Sigmoid colon (tissue), 7 donors: ENCODE results near the gene EIF5AL1. TPM values are rescaled to one million over a fixed set of nuclear protein-coding genes. Genes with fewer than 3 reads are reported as not detected.

Source experiments
- DNase-seq: peaks from one replicate; pipeline ENCODE4 v3.0.0-alpha.2; 2019
- H3K27ac ChIP-seq, 4 donors: fragments of 200-600 bp; sonication (generic); one replicate each; pipeline ENCODE4 v1.5.1; 2016 to 2019; ENCODE audit warnings: mild to moderate bottlenecking in 1 of 4
- H3K27me3 ChIP-seq, 3 donors: fragments of 200-600 bp; sonication (generic); one replicate each; pipeline ENCODE4 v1.5.1; 2019; ENCODE audit warnings: mild to moderate bottlenecking in 1 of 3
- H3K36me3 ChIP-seq, 4 donors: fragments of 200-600 bp; sonication (generic); one replicate each; pipeline ENCODE4 v1.5.1; 2016 to 2019
- H3K4me1 ChIP-seq, 4 donors: fragments of 200-600 bp; sonication (generic); one replicate each; pipeline ENCODE4 v1.5.1; 2017 to 2019
- H3K4me3 ChIP-seq, 4 donors: fragments of 200-600 bp; sonication (generic); one replicate each; pipeline ENCODE4 v1.5.1; 2017 to 2019; ENCODE audit warnings: mild to moderate bottlenecking in 2 of 4, moderate library complexity in 1 of 4
- H3K9me3 ChIP-seq, 4 donors: fragments of 200-600 bp in 3 of 4; sonication (generic) in 3 of 4; one replicate each; pipeline versions ENCODE4 v1.5.1 to v1.6.1; 2013 to 2019
- CTCF ChIP-seq, 4 experiments: fragments of 450-650 bp in 3 of 4; fragments of 200-600 bp in 1 of 4; IDR thresholded peaks; one replicate each; pipeline ENCODE4 v1.5.1; 2016 to 2019; ENCODE audit warnings: antibody characterized with exemption in 4 of 4, mild to moderate bottlenecking in 3 of 4, moderate library complexity in 2 of 4
- EP300 ChIP-seq, 4 donors: sonication (generic); formaldehyde crosslinking; IDR thresholded peaks; one replicate each; pipeline ENCODE4 v1.6.1; 2017; ENCODE audit warnings: antibody characterized with exemption in 4 of 4
- POLR2A ChIP-seq, 2 donors: fragments of 450-650 bp; IDR thresholded peaks; one replicate each; pipeline ENCODE4 v1.6.1; 2016; ENCODE audit warnings: antibody characterized with exemption in 2 of 2, mild to moderate bottlenecking in 2 of 2, moderate library complexity in 2 of 2
- POLR2AphosphoS5 ChIP-seq, 4 donors: sonication (generic); formaldehyde crosslinking; IDR thresholded peaks; one replicate each; pipeline ENCODE4 v1.6.1; 2017; ENCODE audit warnings: antibody characterized with exemption in 4 of 4
- WGBS, 2 donors: extraction: QIAGEN DNeasy Blood & Tissue Kit; methylation state at CpG; one replicate each; pipeline ENCODE4 v1.1.7; 2013; 5-methylcytosine and 5-hydroxymethylcytosine counted together
- intact Hi-C: fragments of 100-400 bp; cut with DNase I; formaldehyde crosslinking; loops from one replicate; pipeline ENCODE4 v1.15.1; 2023
- polyA plus RNA-seq, 3 donors: library from polyadenylated mRNA; stranded (reverse); fragments of 200-250 nt; gene quantifications; one replicate each; pipeline ENCODE4 v1.2.3, GENCODE V29; 2013
- small RNA-seq, 3 donors: library from RNA; depleted of rRNA; stranded (forward); fragments of <200 nt; gene quantifications; one replicate each; pipeline ENCODE3, GENCODE V24; 2016
- total RNA-seq, 4 donors: library from RNA; depleted of rRNA; stranded (reverse); fragments of >200 nt; gene quantifications; one replicate each; pipeline ENCODE4 v1.1.0, GENCODE V29; 2016
- donor health status: healthy with polysubstance abuse.
- donor health status: Bipolar disorder and iron deficiency.
- donor health status: healthy.

The EIF5AL1 gene
- total and polyA plus RNA-seq, 7 donors = under 0.01 to 0.63 (median 0.16) TPM

- Histone ChIP-seq H3K27ac (no peak overlapping the region), H3K9me3 (no peaks in the 10 kb centered on the region), H3K27me3 (peaks cover 0 to 5% (median 0%) of the 10 kb centered on the region in 3 donors), H3K4me1 (peaks cover 0 to 5% (median 0%) of the 10 kb centered on the region in 4 donors), H3K36me3 (no peaks in the 10 kb centered on the region), H3K4me3 (no peak overlapping the region)
- intact Hi-C loops = no loop called here
- DNase-seq = no peak
- TF ChIP-seq CTCF (IDR thresholded peaks at IDR 0.05) = peak in 3 of 4 experiments; percentile 31 to 63 (median 47)
- TF ChIP-seq POLR2AphosphoS5 (IDR thresholded peaks at IDR 0.05) = no peak
- WGBS, 2 donors = 20 to 43% methylated on average over 17 of the region's 17 CpGs
Observed at GRCh38 chr10:79562135-79562756, 49.9 kb downstream of the EIF5AL1 start.

- intact Hi-C loops = no loop called here
- H3K4me3 ChIP-seq = no peak overlapping the region
- TF ChIP-seq EP300 (IDR thresholded peaks at IDR 0.05) (no peak), CTCF (IDR thresholded peaks at IDR 0.05) (no peak), POLR2A (IDR thresholded peaks at IDR 0.05) (no peak), POLR2AphosphoS5 (IDR thresholded peaks at IDR 0.05) (no peak)
- H3K9me3 ChIP-seq = no peaks in the 10 kb centered on the region
- peaks cover 0 to 11% (median 0%) of the 10 kb centered on the region in 3 donors for H3K27me3 ChIP-seq
- DNase-seq = no peak
- H3K4me1 ChIP-seq = peaks cover 0 to 5% (median 0%) of the 10 kb centered on the region in 4 donors
- no peak overlapping the region for H3K27ac ChIP-seq
- no peaks in the 10 kb centered on the region for H3K36me3 ChIP-seq
- WGBS, 2 donors = 79% methylated on average over 4 of the region's 4 CpGs
Observed at GRCh38 chr10:79563426-79563825, 51.1 kb downstream of the EIF5AL1 start.

Small RNA genes within 50 kb of the gene (small RNA-seq; reads per million reads assigned to genes)
- gene BX248123.2 = 0 reads per million in 3 donors
- gene RPS12P18 = 0 reads per million in 3 donors

Other genes starting within 250 kb of the EIF5AL1 start
- gene PPIF, start 165.1 kb upstream of the EIF5AL1 start, total RNA-seq = 10 to 100 TPM; 26.4 to 48.5 (median 32.5) TPM
- 10 to 100 TPM; 60.7 to 74.9 (median 71.9) TPM for gene PPIF, start 165.1 kb upstream of the EIF5AL1 start, polyA plus RNA-seq
- 100 to 1,000 TPM in 3 of 4 donors, 10 to 100 TPM in 1; 82.6 to 141 (median 121) TPM for gene ZCCHC24, start 66.9 kb upstream of the EIF5AL1 start, total RNA-seq
- 10 to 100 TPM in 2 of 3 donors, 1 to 10 TPM in 1; 7.6 to 31.2 (median 21.1) TPM for gene ZCCHC24, start 66.9 kb upstream of the EIF5AL1 start, polyA plus RNA-seq
- not detected for gene SFTPA2, start 47.9 kb downstream of the EIF5AL1 start, total RNA-seq
- gene SFTPA2, start 47.9 kb downstream of the EIF5AL1 start, polyA plus RNA-seq = 1 to 10 TPM; 1.4 to 6.0 (median 5.3) TPM
- not detected for gene SFTPA1, start 98.4 kb downstream of the EIF5AL1 start, total RNA-seq
- 1 to 10 TPM in 1 of 3 donors, under 1 TPM in 1, not detected in 1; 0.39 to 2.4 TPM for gene SFTPA1, start 98.4 kb downstream of the EIF5AL1 start, polyA plus RNA-seq
- under 1 TPM in 3 of 4 donors, not detected in 1; 0.36 to 0.82 (median 0.68) TPM for gene NUTM2B, start 190.7 kb downstream of the EIF5AL1 start, total RNA-seq
- 1 to 10 TPM in 1 of 3 donors, under 1 TPM in 2; 0.26 to 6.9 (median 0.60) TPM for gene NUTM2B, start 190.7 kb downstream of the EIF5AL1 start, polyA plus RNA-seq